HepG2 (cell line): ENCODE measurements around the gene TNP2. TPM values are rescaled to one million over a fixed set of nuclear protein-coding genes. Genes with fewer than 3 reads are reported as not detected.
A peak's percentile ranks its signal among the peaks of the same experiment; 100 is the strongest.

ENCODE experiments used
- BATF2 ChIP-seq: sonication (generic); formaldehyde crosslinking; IDR thresholded peaks from 2 replicates; pipeline ENCODE4 v1.8.0; 2022; ENCODE audit warnings: mild to moderate bottlenecking, missing genetic modification reagents, moderate library complexity
- GATAD1 ChIP-seq: IDR thresholded peaks from 2 replicates; pipeline ENCODE4 v1.6.1; 2016; ENCODE audit warnings: missing genetic modification reagents, missing compliant biosample characterization
- HNRNPL ChIP-seq: fragments of 200-400 bp; formaldehyde crosslinking; IDR thresholded peaks from 2 replicates; pipeline ENCODE4 v1.6.1; 2017; ENCODE audit warnings: mild to moderate bottlenecking, low read depth, low read length
- JUND ChIP-seq: sonication (generic); formaldehyde crosslinking; IDR thresholded peaks from 2 replicates; pipeline ENCODE4 v1.8.0; 2022; ENCODE audit warnings: mild to moderate bottlenecking, missing genetic modification reagents
- MATR3 ChIP-seq: sonication (generic); formaldehyde crosslinking; IDR thresholded peaks from 2 replicates; pipeline ENCODE4 v1.4.0; 2020; ENCODE audit warnings: missing genetic modification reagents
- MLLT10 ChIP-seq: sonication (generic); formaldehyde crosslinking; IDR thresholded peaks from 2 replicates; pipeline ENCODE4 v1.4.0; 2020; ENCODE audit warnings: missing genetic modification reagents
- POLR2A ChIP-seq, 2 experiments: IDR thresholded peaks; 2 replicates each; pipeline ENCODE4 v1.6.1; 2011; ENCODE audit warnings: low read depth in 2 of 2, low read length in 2 of 2, mild to moderate bottlenecking in 1 of 2, moderate library complexity in 1 of 2; ENCODE audit not compliant: insufficient read depth in 1 of 2
- TBX3 ChIP-seq: fragments of 450-650 bp; IDR thresholded peaks from 2 replicates; pipeline ENCODE4 v1.6.1; 2017; ENCODE audit warnings: antibody characterized with exemption, mild to moderate bottlenecking, inconsistent platforms, borderline replicate concordance
- ZBTB33 ChIP-seq: sonication (generic); formaldehyde crosslinking; IDR thresholded peaks from 2 replicates; pipeline ENCODE4 v1.4.0; 2020; ENCODE audit warnings: missing genetic modification reagents
- ZNF20 ChIP-seq: sonication (generic); formaldehyde crosslinking; IDR thresholded peaks from 2 replicates; pipeline ENCODE4 v1.4.0; 2020; ENCODE audit warnings: mild to moderate bottlenecking, moderate library complexity, missing genetic modification reagents
- ZNF256 ChIP-seq: sonication (generic); formaldehyde crosslinking; conservative IDR thresholded peaks from 2 replicates; pipeline ENCODE4 v1.4.0; 2020; ENCODE audit warnings: missing genetic modification reagents
- ZNF260 ChIP-seq: sonication (generic); formaldehyde crosslinking; IDR thresholded peaks from 2 replicates; pipeline ENCODE4 v1.4.0; 2020; ENCODE audit warnings: missing genetic modification reagents, low read depth, mild to moderate bottlenecking, borderline replicate concordance
- ZNF33A ChIP-seq: sonication (generic); formaldehyde crosslinking; IDR thresholded peaks from 2 replicates; pipeline ENCODE4 v1.5.1; 2020; ENCODE audit warnings: missing genetic modification reagents, mild to moderate bottlenecking, moderate library complexity, borderline replicate concordance
- ZNF543 ChIP-seq: sonication (generic); formaldehyde crosslinking; IDR thresholded peaks from 2 replicates; pipeline ENCODE4 v1.4.0; 2020; ENCODE audit warnings: mild to moderate bottlenecking, missing genetic modification reagents
- ZNF761 ChIP-seq: sonication (generic); formaldehyde crosslinking; conservative IDR thresholded peaks from 2 replicates; pipeline ENCODE4 v1.4.0; 2020; ENCODE audit warnings: mild to moderate bottlenecking, missing genetic modification reagents
- polyA plus RNA-seq, 8 experiments: library from polyadenylated mRNA; depleted of rRNA in 3 of 8; stranded (reverse) in 7 of 8; unstranded in 1 of 8; fragments of >200 nt; fragmentation: Illumina TruSeq in 4 of 8; extraction: Trizol in 4 of 8; gene quantifications; 2 replicates each; pipeline versions ENCODE4 v1.2.1 to v1.2.3, GENCODE V29; 2011 to 2016; ENCODE audit warnings: low read depth in 4 of 8, missing spikeins in 1 of 8, mixed read lengths in 1 of 8; ENCODE audit not compliant: insufficient read depth in 1 of 8
- total RNA-seq, 5 experiments: library from RNA; depleted of rRNA; stranded (reverse); fragments of >200 nt; fragmentation: Illumina TruSeq; extraction: Trizol; gene quantifications; 2 replicates each; pipeline ENCODE4 v1.2.3, GENCODE V29; 2016; ENCODE audit warnings: low read depth in 1 of 5
- TF ChIP-seq, protein P1 (sequence below): sonication (generic); formaldehyde crosslinking; IDR thresholded peaks from 2 replicates; pipeline ENCODE4 v1.5.0; 2020; ENCODE audit warnings: missing genetic modification reagents
- TF ChIP-seq, protein P2 (sequence below): fragments of 450-650 bp; IDR thresholded peaks from 2 replicates; pipeline ENCODE4 v1.6.1; 2017
- TF ChIP-seq, protein P3 (sequence below): sonication (generic); formaldehyde crosslinking; conservative IDR thresholded peaks from 2 replicates; pipeline ENCODE4 v1.5.0; 2020; ENCODE audit warnings: missing genetic modification reagents
- TF ChIP-seq, protein P4 (sequence below): sonication (generic); formaldehyde crosslinking; IDR thresholded peaks from 2 replicates; pipeline ENCODE4; 2020; ENCODE audit warnings: missing genetic modification reagents, mild to moderate bottlenecking, borderline replicate concordance

The TNP2 gene
- total and polyA plus RNA-seq, 2 of the 13 experiments (the other 11 are each of a cell fraction or from before 2014, with no cell fraction given): not detected

DNA sequence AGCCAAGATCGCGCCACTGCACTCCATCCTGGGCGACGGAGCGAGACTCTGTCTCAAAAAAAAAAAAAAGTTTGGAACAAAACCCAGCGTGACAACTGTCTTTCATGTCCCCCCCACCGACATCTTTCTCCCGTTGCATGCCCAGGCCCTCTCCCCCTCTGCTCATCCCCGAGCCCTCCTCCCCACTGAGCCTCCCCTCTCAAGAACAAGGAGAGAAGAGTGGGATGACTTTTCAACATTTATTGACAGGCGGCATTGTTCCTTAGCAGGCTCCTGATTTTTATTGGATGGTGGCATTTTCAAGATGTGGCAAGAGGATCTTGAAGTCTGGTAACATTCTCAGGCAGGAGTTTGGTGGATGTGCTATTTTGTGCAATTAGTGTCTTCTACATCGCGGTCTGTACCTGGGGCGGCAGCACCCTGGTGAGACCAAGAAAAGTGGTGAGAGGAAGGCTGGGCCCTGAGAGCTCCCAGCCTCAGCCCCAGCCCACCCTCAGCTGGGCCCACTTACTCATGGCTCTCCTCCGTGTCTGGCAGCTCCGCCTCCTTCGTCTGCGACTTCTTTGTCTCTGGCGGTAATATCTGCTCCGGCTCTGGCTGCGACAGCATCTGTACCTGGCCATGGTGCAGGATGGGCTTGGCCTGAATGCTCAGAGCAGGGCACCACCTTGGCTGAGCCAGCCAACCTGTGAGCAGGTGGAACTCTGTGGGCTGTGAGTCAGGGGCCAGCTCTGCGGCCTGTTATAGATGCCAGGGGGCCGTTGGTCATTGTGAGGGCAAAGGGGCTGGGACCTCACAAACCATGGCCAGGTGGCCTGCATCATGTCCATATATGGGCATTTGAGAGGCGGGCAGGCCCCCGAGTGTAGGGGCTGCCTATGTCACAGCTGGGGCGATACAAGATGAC is 11.7 kb upstream of the TNP2 start, which contains the start of gene PRM1 (continued):
- TF ChIP-seq ZBTB33 (CRISPR knock-in tag) (0 out of 2 replicates have a peak, but pooled peaks have one; percentile 12), ZNF256 (CRISPR knock-in tag) (no peak), ZNF761 (CRISPR knock-in tag) (no peak), ZNF20 (no peak), HNRNPL (peak; percentile 65; the same call in 1 of the 2 replicates), JUND (0 out of 2 replicates have a peak, but pooled peaks have one; percentile 49), ZNF33A (CRISPR knock-in tag) (no peak), GATAD1 (no peak), TBX3 (no peak), ZNF543 (CRISPR knock-in tag) (0 out of 2 replicates have a peak, but pooled peaks have one; percentile 13), BATF2 (no peak), MLLT10 (CRISPR knock-in tag) (no peak), POLR2A (IDR thresholded peaks at IDR 0.05; ENCODE audit: insufficient read depth in 1 of 2, low read depth in 2 of 2, low read length in 2 of 2) (no peak), MATR3 (CRISPR knock-in tag) (0 out of 2 replicates have a peak, but pooled peaks have one; percentile 15), ZNF260 (CRISPR knock-in tag) (no peak)
- TF ChIP-seq, protein P1, sequence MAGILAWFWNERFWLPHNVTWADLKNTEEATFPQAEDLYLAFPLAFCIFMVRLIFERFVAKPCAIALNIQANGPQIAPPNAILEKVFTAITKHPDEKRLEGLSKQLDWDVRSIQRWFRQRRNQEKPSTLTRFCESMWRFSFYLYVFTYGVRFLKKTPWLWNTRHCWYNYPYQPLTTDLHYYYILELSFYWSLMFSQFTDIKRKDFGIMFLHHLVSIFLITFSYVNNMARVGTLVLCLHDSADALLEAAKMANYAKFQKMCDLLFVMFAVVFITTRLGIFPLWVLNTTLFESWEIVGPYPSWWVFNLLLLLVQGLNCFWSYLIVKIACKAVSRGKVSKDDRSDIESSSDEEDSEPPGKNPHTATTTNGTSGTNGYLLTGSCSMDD (CRISPR knock-in tag): no peak
- TF ChIP-seq, protein P2, sequence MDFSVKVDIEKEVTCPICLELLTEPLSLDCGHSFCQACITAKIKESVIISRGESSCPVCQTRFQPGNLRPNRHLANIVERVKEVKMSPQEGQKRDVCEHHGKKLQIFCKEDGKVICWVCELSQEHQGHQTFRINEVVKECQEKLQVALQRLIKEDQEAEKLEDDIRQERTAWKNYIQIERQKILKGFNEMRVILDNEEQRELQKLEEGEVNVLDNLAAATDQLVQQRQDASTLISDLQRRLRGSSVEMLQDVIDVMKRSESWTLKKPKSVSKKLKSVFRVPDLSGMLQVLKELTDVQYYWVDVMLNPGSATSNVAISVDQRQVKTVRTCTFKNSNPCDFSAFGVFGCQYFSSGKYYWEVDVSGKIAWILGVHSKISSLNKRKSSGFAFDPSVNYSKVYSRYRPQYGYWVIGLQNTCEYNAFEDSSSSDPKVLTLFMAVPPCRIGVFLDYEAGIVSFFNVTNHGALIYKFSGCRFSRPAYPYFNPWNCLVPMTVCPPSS: no peak
- TF ChIP-seq, protein P3, sequence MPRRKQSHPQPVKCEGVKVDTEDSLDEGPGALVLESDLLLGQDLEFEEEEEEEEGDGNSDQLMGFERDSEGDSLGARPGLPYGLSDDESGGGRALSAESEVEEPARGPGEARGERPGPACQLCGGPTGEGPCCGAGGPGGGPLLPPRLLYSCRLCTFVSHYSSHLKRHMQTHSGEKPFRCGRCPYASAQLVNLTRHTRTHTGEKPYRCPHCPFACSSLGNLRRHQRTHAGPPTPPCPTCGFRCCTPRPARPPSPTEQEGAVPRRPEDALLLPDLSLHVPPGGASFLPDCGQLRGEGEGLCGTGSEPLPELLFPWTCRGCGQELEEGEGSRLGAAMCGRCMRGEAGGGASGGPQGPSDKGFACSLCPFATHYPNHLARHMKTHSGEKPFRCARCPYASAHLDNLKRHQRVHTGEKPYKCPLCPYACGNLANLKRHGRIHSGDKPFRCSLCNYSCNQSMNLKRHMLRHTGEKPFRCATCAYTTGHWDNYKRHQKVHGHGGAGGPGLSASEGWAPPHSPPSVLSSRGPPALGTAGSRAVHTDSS (CRISPR knock-in tag): 0 out of 2 replicates have a peak, but pooled peaks have one; percentile 72
- TF ChIP-seq, protein P4, sequence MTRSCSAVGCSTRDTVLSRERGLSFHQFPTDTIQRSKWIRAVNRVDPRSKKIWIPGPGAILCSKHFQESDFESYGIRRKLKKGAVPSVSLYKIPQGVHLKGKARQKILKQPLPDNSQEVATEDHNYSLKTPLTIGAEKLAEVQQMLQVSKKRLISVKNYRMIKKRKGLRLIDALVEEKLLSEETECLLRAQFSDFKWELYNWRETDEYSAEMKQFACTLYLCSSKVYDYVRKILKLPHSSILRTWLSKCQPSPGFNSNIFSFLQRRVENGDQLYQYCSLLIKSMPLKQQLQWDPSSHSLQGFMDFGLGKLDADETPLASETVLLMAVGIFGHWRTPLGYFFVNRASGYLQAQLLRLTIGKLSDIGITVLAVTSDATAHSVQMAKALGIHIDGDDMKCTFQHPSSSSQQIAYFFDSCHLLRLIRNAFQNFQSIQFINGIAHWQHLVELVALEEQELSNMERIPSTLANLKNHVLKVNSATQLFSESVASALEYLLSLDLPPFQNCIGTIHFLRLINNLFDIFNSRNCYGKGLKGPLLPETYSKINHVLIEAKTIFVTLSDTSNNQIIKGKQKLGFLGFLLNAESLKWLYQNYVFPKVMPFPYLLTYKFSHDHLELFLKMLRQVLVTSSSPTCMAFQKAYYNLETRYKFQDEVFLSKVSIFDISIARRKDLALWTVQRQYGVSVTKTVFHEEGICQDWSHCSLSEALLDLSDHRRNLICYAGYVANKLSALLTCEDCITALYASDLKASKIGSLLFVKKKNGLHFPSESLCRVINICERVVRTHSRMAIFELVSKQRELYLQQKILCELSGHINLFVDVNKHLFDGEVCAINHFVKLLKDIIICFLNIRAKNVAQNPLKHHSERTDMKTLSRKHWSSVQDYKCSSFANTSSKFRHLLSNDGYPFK (CRISPR knock-in tag): 0 out of 2 replicates have a peak, but pooled peaks have one; percentile 49
